Measurements from ENCODE around the gene PPP1R9B. TPM values are rescaled to one million over a fixed set of nuclear protein-coding genes. Genes with fewer than 3 reads are reported as not detected.

PPP1R9B gene
- total RNA-seq, 2 donors from 2014 or later: 36.2 to 79.7 TPM

GRCh38 chr17:50134206-50135110 is 16.0 kb downstream of the PPP1R9B start:
- intact Hi-C loops (cut with DNase I): no loop called here
- no peak overlapping the region for H3K27ac ChIP-seq
- no peak overlapping the region for H3K4me3 ChIP-seq
- H3K4me1 ChIP-seq (replicated peaks): no peaks in the 10 kb centered on the region
- H3K36me3 ChIP-seq: peaks cover 7 to 26% of the 10 kb centered on the region in 2 donors
- no peak for DNase-seq (ENCODE audit: low spot score)
- no peaks in the 10 kb centered on the region for H3K9me3 ChIP-seq
- TF ChIP-seq POLR2AphosphoS5 (IDR thresholded peaks at IDR 0.05) (no peak), POLR2A (IDR thresholded peaks at IDR 0.05) (no peak), CTCF (IDR thresholded peaks at IDR 0.05) (no peak)
- WGBS: 65% methylated on average over 16 of the region's 16 CpGs
- H3K27me3 ChIP-seq (replicated peaks; ENCODE audit: insufficient read depth): no peaks in the 10 kb centered on the region

- H3K36me3 ChIP-seq: peaks cover 2 to 18% of the 10 kb centered on the region in 2 donors
- H3K4me1 ChIP-seq (replicated peaks): no peaks in the 10 kb centered on the region
- intact Hi-C loops (cut with DNase I): no loop called here
- H3K27ac ChIP-seq: no peak overlapping the region
- no peak for DNase-seq (ENCODE audit: low spot score)
- no peaks in the 10 kb centered on the region for H3K9me3 ChIP-seq
- peaks cover 5% of the 10 kb centered on the region for H3K27me3 ChIP-seq (replicated peaks; ENCODE audit: insufficient read depth)
- TF ChIP-seq CTCF (IDR thresholded peaks at IDR 0.05): no peak
- no peak for TF ChIP-seq POLR2AphosphoS5 (IDR thresholded peaks at IDR 0.05)
- no peak for TF ChIP-seq POLR2A (IDR thresholded peaks at IDR 0.05)
- 28% methylated on average over 16 of the region's 16 CpGs for WGBS
- no peak overlapping the region for H3K4me3 ChIP-seq
Measured at GRCh38 chr17:50133769-50134099, 16.7 kb downstream of the PPP1R9B start.

- no peak for TF ChIP-seq POLR2A (IDR thresholded peaks at IDR 0.05)
- no peak for TF ChIP-seq POLR2AphosphoS5 (IDR thresholded peaks at IDR 0.05)
- TF ChIP-seq CTCF (IDR thresholded peaks at IDR 0.05): no peak
- Histone ChIP-seq H3K27ac (no peak overlapping the region), H3K9me3 (no peaks in the 10 kb centered on the region), H3K27me3 (replicated peaks; ENCODE audit: insufficient read depth) (peaks cover 5% of the 10 kb centered on the region), H3K4me3 (no peak overlapping the region), H3K36me3 (peaks cover 0 to 13% of the 10 kb centered on the region in 2 donors), H3K4me1 (replicated peaks) (no peaks in the 10 kb centered on the region)
- DNase-seq (ENCODE audit: low spot score): no peak
- intact Hi-C loops (cut with DNase I): no loop called here
- 47% methylated on average over 7 of the region's 7 CpGs for WGBS
Measured at GRCh38 chr17:50133028-50133768, 17.3 kb downstream of the PPP1R9B start.

- TF ChIP-seq CTCF (IDR thresholded peaks at IDR 0.05) (no peak), POLR2AphosphoS5 (IDR thresholded peaks at IDR 0.05) (no peak), POLR2A (IDR thresholded peaks at IDR 0.05) (no peak)
- intact Hi-C loops (cut with DNase I): no loop called here
- H3K4me1 ChIP-seq (replicated peaks): no peaks in the 10 kb centered on the region
- no peak for DNase-seq (ENCODE audit: low spot score)
- H3K27ac ChIP-seq: no peak overlapping the region
- 61% methylated on average over 2 of the region's 6 CpGs for WGBS
- no peak overlapping the region for H3K4me3 ChIP-seq
- peaks cover 0 to 12% of the 10 kb centered on the region in 2 donors for H3K36me3 ChIP-seq
- peaks cover 5% of the 10 kb centered on the region for H3K27me3 ChIP-seq (replicated peaks; ENCODE audit: insufficient read depth)
- no peaks in the 10 kb centered on the region for H3K9me3 ChIP-seq
Measured at GRCh38 chr17:50132104-50132794, 18.2 kb downstream of the PPP1R9B start.

Measured in prostate gland (tissue), 2 donors.